ENCODE results near the gene USP31. TPM values are rescaled to one million over a fixed set of nuclear protein-coding genes. Genes with fewer than 3 reads are reported as not detected.

USP31 gene
- total and polyA plus RNA-seq, 5 donors = 12.8 to 44.0 (median 37.0) TPM

DNA sequence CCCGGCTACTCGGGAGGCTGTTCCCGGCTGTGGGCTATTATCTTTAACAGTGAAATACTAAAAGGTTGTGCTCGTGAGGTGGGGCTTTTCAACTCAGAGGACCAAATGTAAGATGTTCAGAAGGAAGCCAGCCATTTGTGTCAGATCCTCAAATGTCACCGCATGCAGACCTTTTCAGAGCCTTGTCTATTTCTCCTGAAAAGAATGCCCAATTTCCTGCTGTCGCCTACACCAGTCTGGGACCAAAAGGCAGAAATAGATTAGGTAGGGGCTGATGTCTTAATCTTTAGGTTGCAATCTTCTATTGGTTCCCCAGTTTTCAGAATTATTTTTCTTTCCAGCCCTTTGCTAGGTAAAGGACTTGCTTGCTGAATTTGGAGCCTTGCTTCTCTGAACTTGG lies 8.9 kb upstream of the USP31 start:
- no peak for DNase-seq

GRCh38 chr16:23156946-23157460 lies 7.8 kb upstream of the USP31 start:
- no peak for ATAC-seq
- Histone ChIP-seq H3K4me3 (ENCODE audit: low read length) (no peak overlapping the region), H3K27me3 (ENCODE audit: control insufficient read depth, insufficient read depth) (no peaks in the 10 kb centered on the region), H3K27ac (ENCODE audit: low read length) (no peak overlapping the region), H3K9me3 (ENCODE audit: control insufficient read depth, low read length) (no peaks in the 10 kb centered on the region), H3K4me1 (ENCODE audit: control insufficient read depth, insufficient read depth, low read length) (no peaks in the 10 kb centered on the region)
- 56% methylated on average over 1 of the region's 1 CpG for WGBS
- DNase-seq = no peak
- intact Hi-C loops (cut with DNase I) = no loop called here

More for the DNA sequence above, 8.9 kb upstream of the USP31 start:
- H3K27ac ChIP-seq (ENCODE audit: low read length) = no peak overlapping the region
- WGBS = 96% methylated on average over 6 of the region's 6 CpGs
- H3K9me3 ChIP-seq (ENCODE audit: control insufficient read depth, low read length) = no peaks in the 10 kb centered on the region
- H3K4me1 ChIP-seq (ENCODE audit: control insufficient read depth, insufficient read depth, low read length) = no peaks in the 10 kb centered on the region
- intact Hi-C loops (cut with DNase I) = no loop called here
- no peak for ATAC-seq
- no peak overlapping the region for H3K4me3 ChIP-seq (ENCODE audit: low read length)
- H3K27me3 ChIP-seq (ENCODE audit: control insufficient read depth, insufficient read depth) = no peaks in the 10 kb centered on the region

- no peaks in the 10 kb centered on the region for H3K9me3 ChIP-seq (ENCODE audit: control insufficient read depth, low read length)
- DNase-seq (no peak), ATAC-seq (no peak)
- H3K4me3 ChIP-seq (ENCODE audit: low read length) = no peak overlapping the region
- 65% methylated on average over 3 of the region's 3 CpGs for WGBS
- H3K4me1 ChIP-seq (ENCODE audit: control insufficient read depth, insufficient read depth, low read length) = no peaks in the 10 kb centered on the region
- intact Hi-C loops (cut with DNase I) = no loop called here
- H3K27ac ChIP-seq (ENCODE audit: low read length) = no peak overlapping the region
- H3K27me3 ChIP-seq (ENCODE audit: control insufficient read depth, insufficient read depth) = no peaks in the 10 kb centered on the region
Observed at GRCh38 chr16:23156110-23156509, 6.9 kb upstream of the USP31 start.

DNA sequence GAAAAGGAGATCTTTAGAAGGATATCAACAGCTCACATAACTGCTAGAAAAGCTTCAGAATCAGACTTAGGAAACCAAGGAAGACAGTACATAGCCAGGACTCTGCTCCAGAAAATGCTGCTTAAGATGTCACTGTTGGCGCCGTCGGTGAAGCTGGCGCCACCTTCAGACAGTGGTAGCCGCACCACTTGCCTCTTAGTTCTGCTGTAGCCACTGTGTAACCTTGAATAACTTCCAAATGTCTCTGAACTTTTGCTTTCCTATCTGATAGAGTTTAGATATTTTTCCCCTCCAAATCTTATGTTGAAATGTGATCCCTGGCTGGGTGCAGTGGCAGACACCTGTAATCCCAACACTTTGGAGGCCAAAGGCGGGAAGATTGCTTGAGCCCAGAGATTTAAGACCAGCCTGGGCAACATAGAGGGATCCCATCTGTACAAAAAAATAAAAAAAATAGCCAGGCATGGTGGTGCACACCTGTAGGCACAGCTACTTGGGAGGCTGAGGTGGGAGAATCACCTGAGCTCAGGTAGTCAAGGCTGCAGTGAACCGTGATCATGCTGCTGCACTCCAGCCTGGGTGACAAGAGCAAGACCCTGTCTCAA lies 6.3 kb upstream of the USP31 start:
- ATAC-seq = peak in 1 of 2 donors; percentile 27
- no peaks in the 10 kb centered on the region for H3K27me3 ChIP-seq (ENCODE audit: control insufficient read depth, insufficient read depth)
- H3K9me3 ChIP-seq (ENCODE audit: control insufficient read depth, low read length) = no peaks in the 10 kb centered on the region
- DNase-seq = no peak
- no peaks in the 10 kb centered on the region for H3K4me1 ChIP-seq (ENCODE audit: control insufficient read depth, insufficient read depth, low read length)
- intact Hi-C loops (cut with DNase I) = no loop called here
- H3K27ac ChIP-seq (ENCODE audit: low read length) = no peak overlapping the region
- no peak overlapping the region for H3K4me3 ChIP-seq (ENCODE audit: low read length)
- WGBS = 34% methylated on average over 7 of the region's 7 CpGs

GRCh38 chr16:23152386-23153178 lies 3.3 kb upstream of the USP31 start:
- Histone ChIP-seq H3K4me1 (ENCODE audit: control insufficient read depth, insufficient read depth, low read length) (no peaks in the 10 kb centered on the region), H3K27me3 (ENCODE audit: control insufficient read depth, insufficient read depth) (no peaks in the 10 kb centered on the region), H3K27ac (ENCODE audit: low read length) (no peak overlapping the region), H3K4me3 (ENCODE audit: low read length) (no peak overlapping the region), H3K9me3 (ENCODE audit: control insufficient read depth, low read length) (no peaks in the 10 kb centered on the region)
- no peak for DNase-seq
- no peak for ATAC-seq
- WGBS = 78% methylated on average over 12 of the region's 12 CpGs
- intact Hi-C loops (cut with DNase I) = no loop called here

- intact Hi-C loops (cut with DNase I) = loop anchor here in 2 of 4 donors (5.0 kb wide), 2 partner anchors 63 to 68 kb away; no protein-coding TSS in a partner anchor
- whole genome bisulfite sequencing = 53% methylated on average over 4 of the region's 4 CpGs
- Histone ChIP-seq H3K4me1 (ENCODE audit: control insufficient read depth, insufficient read depth, low read length) (peaks cover 4% of the 10 kb centered on the region), H3K9me3 (ENCODE audit: control insufficient read depth, low read length) (no peaks in the 10 kb centered on the region), H3K4me3 (ENCODE audit: low read length) (peak overlapping the region; percentile 31), H3K27me3 (ENCODE audit: control insufficient read depth, insufficient read depth) (no peaks in the 10 kb centered on the region), H3K27ac (ENCODE audit: low read length) (no peak overlapping the region)
- no peak for ATAC-seq
- DNase-seq = no peak
Observed at GRCh38 chr16:23149993-23150364, 727 bp upstream of the USP31 start.

DNA sequence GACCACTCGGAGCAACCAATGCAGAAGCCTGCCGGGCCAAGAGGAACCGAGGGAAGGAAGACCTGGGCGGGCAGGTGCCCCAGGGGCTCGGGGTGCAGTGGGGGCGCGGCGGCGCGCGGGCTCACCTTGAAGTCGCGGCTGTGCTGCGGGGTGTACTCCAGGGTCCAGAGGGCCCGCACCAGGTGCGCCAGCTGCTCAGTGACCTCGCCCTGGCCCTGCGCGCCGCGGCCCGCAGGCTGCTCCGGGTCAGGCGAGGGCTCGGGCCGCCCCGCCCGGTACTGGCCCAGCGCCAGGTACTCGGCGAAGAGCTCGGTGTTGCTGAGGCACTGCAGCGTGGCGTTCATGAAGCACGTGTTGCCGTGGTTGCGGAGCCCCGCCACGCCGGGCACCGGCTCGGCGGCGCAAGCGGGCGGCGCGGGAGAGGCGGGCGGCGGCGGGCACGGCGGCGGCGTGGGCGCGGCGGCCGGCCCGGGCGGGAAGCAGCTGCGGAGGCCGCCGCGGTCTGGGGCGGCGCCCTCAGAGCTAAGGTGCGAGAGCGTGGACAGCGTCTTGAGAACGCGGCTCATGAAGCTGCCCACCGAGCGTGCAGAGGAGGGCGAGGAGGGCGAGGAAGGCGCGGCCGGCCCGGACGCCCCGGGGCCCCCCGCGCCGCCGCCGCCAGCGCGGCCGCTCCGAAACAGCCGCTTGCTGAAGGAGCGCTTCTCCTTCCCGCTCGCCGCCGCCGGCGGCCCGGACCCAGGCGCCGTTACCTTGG lies 562 bp downstream of the USP31 start:
- H3K27me3 ChIP-seq (ENCODE audit: control insufficient read depth, insufficient read depth) = no peaks in the 10 kb centered on the region
- H3K4me3 ChIP-seq (ENCODE audit: low read length) = peak overlapping the region; percentile 83
- DNase-seq = peak; percentile 80 to 93 (median 91)
- H3K27ac ChIP-seq (ENCODE audit: low read length) = peak overlapping the region; percentile 85
- intact Hi-C loops (cut with DNase I) = loop anchor here in 2 of 4 donors (5.0 kb wide), 2 partner anchors 61 to 66 kb away; no protein-coding TSS in a partner anchor
- no peaks in the 10 kb centered on the region for H3K9me3 ChIP-seq (ENCODE audit: control insufficient read depth, low read length)
- peak; percentile 68 for ATAC-seq
- peaks cover 5% of the 10 kb centered on the region for H3K4me1 ChIP-seq (ENCODE audit: control insufficient read depth, insufficient read depth, low read length)
- under 1% methylated on average over 103 of the region's 103 CpGs for WGBS

- intact Hi-C loops (cut with DNase I) = loop anchor here in 2 of 4 donors (5.0 kb wide), 2 partner anchors 61 to 66 kb away; no protein-coding TSS in a partner anchor
- H3K27ac ChIP-seq (ENCODE audit: low read length) = peak overlapping the region; percentile 85
- peaks cover 7% of the 10 kb centered on the region for H3K4me1 ChIP-seq (ENCODE audit: control insufficient read depth, insufficient read depth, low read length)
- H3K4me3 ChIP-seq (ENCODE audit: low read length) = peak overlapping the region; percentile 83
- 50% methylated on average over 7 of the region's 7 CpGs for WGBS
- ATAC-seq (no peak), DNase-seq (no peak)
- H3K27me3 ChIP-seq (ENCODE audit: control insufficient read depth, insufficient read depth) = no peaks in the 10 kb centered on the region
- H3K9me3 ChIP-seq (ENCODE audit: control insufficient read depth, low read length) = no peaks in the 10 kb centered on the region
Observed at GRCh38 chr16:23148166-23148512, 1.1 kb downstream of the USP31 start.

DNA sequence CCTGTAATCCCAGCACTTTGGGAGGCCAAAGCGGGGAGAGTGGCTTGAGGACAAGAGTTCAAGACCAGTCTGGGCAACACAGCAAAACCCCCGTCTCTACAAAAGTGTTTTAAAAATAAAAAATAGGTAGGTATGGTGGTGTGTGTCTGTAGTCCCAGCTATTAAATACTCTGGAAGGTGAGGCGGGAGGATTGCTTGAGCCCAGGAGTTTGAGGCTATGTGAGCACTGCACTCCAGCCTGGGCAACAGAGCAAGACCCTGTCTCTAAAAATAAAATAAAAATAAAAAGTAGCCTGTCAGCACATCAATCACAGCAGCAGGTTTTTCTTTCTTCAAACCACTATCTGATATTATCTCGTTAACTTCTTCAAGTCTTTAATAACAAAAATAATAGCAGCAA lies 1.6 kb downstream of the USP31 start:
- H3K4me3 ChIP-seq (ENCODE audit: low read length) = no peak overlapping the region
- H3K27ac ChIP-seq (ENCODE audit: low read length) = no peak overlapping the region
- no peaks in the 10 kb centered on the region for H3K27me3 ChIP-seq (ENCODE audit: control insufficient read depth, insufficient read depth)
- no peak for ATAC-seq
- intact Hi-C loops (cut with DNase I) = loop anchor here in 2 of 4 donors (5.0 kb wide), 2 partner anchors 60 to 65 kb away; no protein-coding TSS in a partner anchor
- no peaks in the 10 kb centered on the region for H3K9me3 ChIP-seq (ENCODE audit: control insufficient read depth, low read length)
- H3K4me1 ChIP-seq (ENCODE audit: control insufficient read depth, insufficient read depth, low read length) = peaks cover 7% of the 10 kb centered on the region
- no peak for DNase-seq
- WGBS = 78% methylated on average over 4 of the region's 4 CpGs

- DNase-seq = no peak
- no peak for ATAC-seq
- WGBS = 71% methylated on average over 17 of the region's 17 CpGs
- Histone ChIP-seq H3K27me3 (ENCODE audit: control insufficient read depth, insufficient read depth) (no peaks in the 10 kb centered on the region), H3K9me3 (ENCODE audit: control insufficient read depth, low read length) (no peaks in the 10 kb centered on the region), H3K4me3 (ENCODE audit: low read length) (no peak overlapping the region), H3K4me1 (ENCODE audit: control insufficient read depth, insufficient read depth, low read length) (peaks cover 10% of the 10 kb centered on the region), H3K27ac (ENCODE audit: low read length) (no peak overlapping the region)
- intact Hi-C loops (cut with DNase I) = loop anchor here in 2 of 4 donors (5.0 kb wide), 2 partner anchors 60 to 65 kb away; no protein-coding TSS in a partner anchor
Observed at GRCh38 chr16:23146877-23147601, 2.2 kb downstream of the USP31 start.
